MM.1S (cell line): ENCODE measurements around the gene FAM186B.

Experiments
- EZH2 ChIP-seq: fragments of 300-600 bp; sonication (generic); optimal IDR thresholded peaks from 2 replicates; pipeline ENCODE3; 2017; ENCODE audit warnings: low read depth, mild to moderate bottlenecking, antibody characterized with exemption, low read length, mixed read lengths
- EZH2phosphoT487 ChIP-seq: fragments of 300-600 bp; sonication (generic); IDR thresholded peaks from 2 replicates; pipeline ENCODE4 v1.6.1; 2018; ENCODE audit warnings: antibody characterized with exemption, low read length
- TF ChIP-seq, protein P1 (sequence below): fragments of 300-600 bp; sonication (generic); IDR thresholded peaks from 2 replicates; pipeline ENCODE4 v1.5.1; 2016; ENCODE audit warnings: antibody characterized with exemption, low read length, mixed read lengths

DNA sequence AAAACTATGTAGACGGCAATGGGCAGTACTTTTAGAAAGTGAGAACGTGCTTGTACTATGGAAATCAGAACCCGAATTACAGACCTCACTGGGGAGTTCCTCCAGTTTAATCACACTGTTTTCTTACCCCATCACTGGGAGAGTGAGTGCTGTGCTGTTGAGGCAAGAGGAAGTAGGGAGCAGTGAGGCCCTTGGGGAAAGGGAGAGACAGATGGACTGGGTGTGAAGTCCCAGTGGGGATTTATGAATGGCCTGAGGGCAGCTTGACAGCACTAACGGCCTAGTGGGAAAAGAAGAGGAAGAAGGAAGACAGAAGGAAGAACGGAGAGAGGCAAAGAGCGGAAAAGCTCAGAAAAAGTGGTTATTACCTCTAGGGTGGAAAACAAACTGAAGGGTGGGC, 43.2 kb downstream of the FAM186B start:
- TF ChIP-seq, protein P1, sequence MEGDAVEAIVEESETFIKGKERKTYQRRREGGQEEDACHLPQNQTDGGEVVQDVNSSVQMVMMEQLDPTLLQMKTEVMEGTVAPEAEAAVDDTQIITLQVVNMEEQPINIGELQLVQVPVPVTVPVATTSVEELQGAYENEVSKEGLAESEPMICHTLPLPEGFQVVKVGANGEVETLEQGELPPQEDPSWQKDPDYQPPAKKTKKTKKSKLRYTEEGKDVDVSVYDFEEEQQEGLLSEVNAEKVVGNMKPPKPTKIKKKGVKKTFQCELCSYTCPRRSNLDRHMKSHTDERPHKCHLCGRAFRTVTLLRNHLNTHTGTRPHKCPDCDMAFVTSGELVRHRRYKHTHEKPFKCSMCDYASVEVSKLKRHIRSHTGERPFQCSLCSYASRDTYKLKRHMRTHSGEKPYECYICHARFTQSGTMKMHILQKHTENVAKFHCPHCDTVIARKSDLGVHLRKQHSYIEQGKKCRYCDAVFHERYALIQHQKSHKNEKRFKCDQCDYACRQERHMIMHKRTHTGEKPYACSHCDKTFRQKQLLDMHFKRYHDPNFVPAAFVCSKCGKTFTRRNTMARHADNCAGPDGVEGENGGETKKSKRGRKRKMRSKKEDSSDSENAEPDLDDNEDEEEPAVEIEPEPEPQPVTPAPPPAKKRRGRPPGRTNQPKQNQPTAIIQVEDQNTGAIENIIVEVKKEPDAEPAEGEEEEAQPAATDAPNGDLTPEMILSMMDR, result no peak
- TF ChIP-seq EZH2phosphoT487, result no peak
- no peak for TF ChIP-seq EZH2
